Panc1 (cell line): ENCODE measurements around the gene SH2D6. TPM values are rescaled to one million over a fixed set of nuclear protein-coding genes. Genes with fewer than 3 reads are reported as not detected.

Experiments
- ATAC-seq: fragments of 200-7000 bp; cut with Tn5 transposase; 2 replicates; pipeline ENCODE4 v1.9.1; 2020; ENCODE audit warnings: mild to moderate bottlenecking, moderate library complexity
- BruUV-seq: library from RNA; stranded (reverse); fragments of 400-500 nt; replicated peaks from 2 replicates; lab custom pipeline; 2021; lab: Mats Ljungman, UMichigan
- CTCF ChIA-PET: fragments of 300-600 bp; sonication (Branson Sonifier 250); formaldehyde crosslinking; loops from one replicate; lab custom pipeline; 2022; ENCODE audit warnings: antibody characterized with exemption; lab: Charles Lee
- POLR2A ChIA-PET: fragments of 300-600 bp; sonication (Branson Sonifier 250); formaldehyde crosslinking; loops from one replicate; lab custom pipeline; 2022; ENCODE audit warnings: antibody characterized with exemption; lab: Charles Lee
- DNase-seq: peaks from one replicate; pipeline ENCODE4 v3.0.0-alpha.2; 2010; ENCODE audit warnings: low read depth, low spot score
- H3K27ac ChIP-seq: 2 replicates; pipeline ENCODE4 v1.5.1; 2011; ENCODE audit warnings: mild to moderate bottlenecking, low read length, inconsistent platforms
- H3K27me3 ChIP-seq: fragments of 200-500 bp; sonication (Bioruptor generic); 2 replicates; pipeline ENCODE4 v1.6.0; 2014; ENCODE audit warnings: low read length, inconsistent platforms; ENCODE audit not compliant: control insufficient read depth, insufficient read depth
- H3K36me3 ChIP-seq: fragments of 200-500 bp; sonication (Bioruptor generic); 2 replicates; pipeline ENCODE4 v1.5.1; 2014; ENCODE audit warnings: inconsistent platforms, mild to moderate bottlenecking, low read length, moderate library complexity; ENCODE audit not compliant: control insufficient read depth, insufficient read depth
- H3K4me1 ChIP-seq: 2 replicates; pipeline ENCODE4 v1.5.1; 2011; ENCODE audit warnings: inconsistent platforms, mild to moderate bottlenecking, low read length, moderate library complexity; ENCODE audit not compliant: control insufficient read depth, insufficient read depth
- H3K4me3 ChIP-seq, 2 experiments: 2 replicates each; pipeline ENCODE4 v1.5.1; 2011 to 2012; ENCODE audit warnings: low read depth in 2 of 2, low read length in 2 of 2, mild to moderate bottlenecking in 2 of 2, inconsistent platforms in 1 of 2, moderate library complexity in 1 of 2
- H3K9me3 ChIP-seq: fragments of 200-500 bp; sonication (Bioruptor generic); 2 replicates; pipeline ENCODE4 v1.5.1; 2014; ENCODE audit warnings: low read depth, mild to moderate bottlenecking, inconsistent platforms, low read length, moderate library complexity; ENCODE audit not compliant: control insufficient read depth, insufficient read depth
- POLR2AphosphoS5 ChIP-seq: IDR thresholded peaks from 2 replicates; pipeline ENCODE4 v1.6.1; 2012; ENCODE audit warnings: mild to moderate bottlenecking, low read depth, low read length, moderate library complexity
- SIN3A ChIP-seq: IDR thresholded peaks from 2 replicates; pipeline ENCODE4 v1.6.1; 2012; ENCODE audit warnings: low read depth, mild to moderate bottlenecking, low read length, moderate library complexity, borderline replicate concordance; ENCODE audit not compliant: insufficient read depth
- TCF7L2 ChIP-seq: IDR thresholded peaks from 2 replicates; pipeline ENCODE4 v1.6.1; 2011; ENCODE audit warnings: mild to moderate bottlenecking, low read depth, low read length, inconsistent platforms
- in situ Hi-C: cut with HindIII; loops from 2 replicates; pipeline ENCODE4 v1.10.0; 2016; ENCODE audit warnings: low sequenced_read_pairs, low pct_unique_long_range_greater_than_20kb
- intact Hi-C: fragments of 100-400 bp; cut with micrococcal nuclease; formaldehyde crosslinking; loops from one replicate; pipeline ENCODE4 v1.10.0; 2022; ENCODE audit not compliant: unreplicated experiment
- total RNA-seq: library from RNA; stranded (reverse); gene quantifications from one replicate; pipeline ENCODE4 v1.2.1, GENCODE V29; 2021; ENCODE audit not compliant: unreplicated experiment
- TF ChIP-seq, protein P1 (sequence below), 2 experiments: IDR thresholded peaks; 2 replicates each; pipeline ENCODE4 v1.6.1; 2011 to 2012; ENCODE audit warnings: low read depth in 2 of 2, control low read depth in 1 of 2, low read length in 1 of 2, mild to moderate bottlenecking in 1 of 2, moderate library complexity in 1 of 2; ENCODE audit not compliant: insufficient read depth in 1 of 2
- TF ChIP-seq, protein P2 (sequence below): fragments of 450-650 bp; IDR thresholded peaks from 2 replicates; pipeline ENCODE4 v1.5.1; 2017; ENCODE audit warnings: mild to moderate bottlenecking

The SH2D6 gene
- total RNA-seq, 1 experiment from 2014 or later, result 3.3 TPM

DNA sequence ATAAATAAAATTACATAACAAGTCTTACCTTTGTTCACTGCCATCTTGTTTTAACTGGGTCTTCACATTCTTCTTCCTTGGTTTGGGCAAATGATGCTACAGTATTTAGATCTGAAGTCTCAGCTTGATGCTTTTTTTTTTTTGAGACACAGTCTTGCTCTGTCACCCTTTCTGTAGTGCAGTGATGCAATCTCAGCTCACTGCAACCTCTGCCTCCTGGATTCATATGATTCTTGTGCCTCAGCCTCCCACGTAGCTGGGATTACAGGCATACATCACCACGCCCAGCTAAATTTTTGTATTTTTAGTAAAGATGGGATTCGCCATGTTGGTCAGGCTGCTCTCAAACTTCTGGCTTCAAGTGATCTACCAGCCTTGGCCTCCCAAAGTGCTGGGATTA, 67.3 kb downstream of the SH2D6 start:
- Histone ChIP-seq H3K27me3 (no peaks in the 10 kb centered on the region), H3K4me1 (no peaks in the 10 kb centered on the region), H3K9me3 (0 out of 2 replicates have a peak, but pooled peaks cover 3% of the 10 kb centered on the region), H3K27ac (no peak overlapping the region), H3K4me3 (no peak overlapping the region), H3K36me3 (no peaks in the 10 kb centered on the region)
- DNase-seq (no peak), ATAC-seq (no peak)
- in situ Hi-C loops, result no loop called here
- BruUV-seq, result no TSS peak
- CTCF ChIA-PET, result no interaction called here
- POLR2A ChIA-PET, result no interaction called here
- intact Hi-C loops, result no loop called here
- TF ChIP-seq, protein P1, sequence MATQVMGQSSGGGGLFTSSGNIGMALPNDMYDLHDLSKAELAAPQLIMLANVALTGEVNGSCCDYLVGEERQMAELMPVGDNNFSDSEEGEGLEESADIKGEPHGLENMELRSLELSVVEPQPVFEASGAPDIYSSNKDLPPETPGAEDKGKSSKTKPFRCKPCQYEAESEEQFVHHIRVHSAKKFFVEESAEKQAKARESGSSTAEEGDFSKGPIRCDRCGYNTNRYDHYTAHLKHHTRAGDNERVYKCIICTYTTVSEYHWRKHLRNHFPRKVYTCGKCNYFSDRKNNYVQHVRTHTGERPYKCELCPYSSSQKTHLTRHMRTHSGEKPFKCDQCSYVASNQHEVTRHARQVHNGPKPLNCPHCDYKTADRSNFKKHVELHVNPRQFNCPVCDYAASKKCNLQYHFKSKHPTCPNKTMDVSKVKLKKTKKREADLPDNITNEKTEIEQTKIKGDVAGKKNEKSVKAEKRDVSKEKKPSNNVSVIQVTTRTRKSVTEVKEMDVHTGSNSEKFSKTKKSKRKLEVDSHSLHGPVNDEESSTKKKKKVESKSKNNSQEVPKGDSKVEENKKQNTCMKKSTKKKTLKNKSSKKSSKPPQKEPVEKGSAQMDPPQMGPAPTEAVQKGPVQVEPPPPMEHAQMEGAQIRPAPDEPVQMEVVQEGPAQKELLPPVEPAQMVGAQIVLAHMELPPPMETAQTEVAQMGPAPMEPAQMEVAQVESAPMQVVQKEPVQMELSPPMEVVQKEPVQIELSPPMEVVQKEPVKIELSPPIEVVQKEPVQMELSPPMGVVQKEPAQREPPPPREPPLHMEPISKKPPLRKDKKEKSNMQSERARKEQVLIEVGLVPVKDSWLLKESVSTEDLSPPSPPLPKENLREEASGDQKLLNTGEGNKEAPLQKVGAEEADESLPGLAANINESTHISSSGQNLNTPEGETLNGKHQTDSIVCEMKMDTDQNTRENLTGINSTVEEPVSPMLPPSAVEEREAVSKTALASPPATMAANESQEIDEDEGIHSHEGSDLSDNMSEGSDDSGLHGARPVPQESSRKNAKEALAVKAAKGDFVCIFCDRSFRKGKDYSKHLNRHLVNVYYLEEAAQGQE (IDR thresholded peaks at IDR 0.05; ENCODE audit: insufficient read depth in 1 of 2, low read depth in 2 of 2, low read length in 1 of 2), result no peak
- TF ChIP-seq POLR2AphosphoS5 (no peak), TCF7L2 (no peak), SIN3A (no peak)
- TF ChIP-seq, protein P2, sequence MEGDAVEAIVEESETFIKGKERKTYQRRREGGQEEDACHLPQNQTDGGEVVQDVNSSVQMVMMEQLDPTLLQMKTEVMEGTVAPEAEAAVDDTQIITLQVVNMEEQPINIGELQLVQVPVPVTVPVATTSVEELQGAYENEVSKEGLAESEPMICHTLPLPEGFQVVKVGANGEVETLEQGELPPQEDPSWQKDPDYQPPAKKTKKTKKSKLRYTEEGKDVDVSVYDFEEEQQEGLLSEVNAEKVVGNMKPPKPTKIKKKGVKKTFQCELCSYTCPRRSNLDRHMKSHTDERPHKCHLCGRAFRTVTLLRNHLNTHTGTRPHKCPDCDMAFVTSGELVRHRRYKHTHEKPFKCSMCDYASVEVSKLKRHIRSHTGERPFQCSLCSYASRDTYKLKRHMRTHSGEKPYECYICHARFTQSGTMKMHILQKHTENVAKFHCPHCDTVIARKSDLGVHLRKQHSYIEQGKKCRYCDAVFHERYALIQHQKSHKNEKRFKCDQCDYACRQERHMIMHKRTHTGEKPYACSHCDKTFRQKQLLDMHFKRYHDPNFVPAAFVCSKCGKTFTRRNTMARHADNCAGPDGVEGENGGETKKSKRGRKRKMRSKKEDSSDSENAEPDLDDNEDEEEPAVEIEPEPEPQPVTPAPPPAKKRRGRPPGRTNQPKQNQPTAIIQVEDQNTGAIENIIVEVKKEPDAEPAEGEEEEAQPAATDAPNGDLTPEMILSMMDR, result no peak

Other genes starting within 250 kb of the SH2D6 start
- 178 TPM for gene TGOLN2, start 90.7 kb upstream of the SH2D6 start, total RNA-seq
- gene RETSAT, start 64.2 kb upstream of the SH2D6 start, total RNA-seq, result 50.9 TPM
- gene ELMOD3, start 63.9 kb upstream of the SH2D6 start, total RNA-seq, result 14.8 TPM
- 202 TPM for gene CAPG, start 8.3 kb upstream of the SH2D6 start, total RNA-seq
- 547 TPM for gene MAT2A, start 120.5 kb downstream of the SH2D6 start, total RNA-seq
- 64.1 TPM for gene GGCX, start 142.8 kb downstream of the SH2D6 start, total RNA-seq
- 93.2 TPM for gene VAMP8, start 158.9 kb downstream of the SH2D6 start, total RNA-seq
- 21.3 TPM for gene VAMP5, start 165.7 kb downstream of the SH2D6 start, total RNA-seq
- 156 TPM for gene RNF181, start 177.0 kb downstream of the SH2D6 start, total RNA-seq
- 30.4 TPM for gene TMEM150A, start 184.0 kb downstream of the SH2D6 start, total RNA-seq
- 23.7 TPM for gene C2orf68, start 193.4 kb downstream of the SH2D6 start, total RNA-seq
- 78.6 TPM for gene USP39, start 197.5 kb downstream of the SH2D6 start, total RNA-seq
- gene SFTPB, start 249.5 kb downstream of the SH2D6 start, total RNA-seq, result 5.6 TPM